Breast epithelium (tissue), 3 donors: ENCODE results near the gene IGSF21.

Experiments
- POLR2AphosphoS5 ChIP-seq, 3 donors: sonication (generic); formaldehyde crosslinking; IDR thresholded peaks; one replicate each; pipeline ENCODE4 v1.6.1; 2017; ENCODE audit warnings: antibody characterized with exemption in 3 of 3
- TF ChIP-seq, protein P1 (sequence below), 3 donors: fragments of 450-650 bp; IDR thresholded peaks; one replicate each; pipeline ENCODE4 v1.5.1; 2016 to 2017; ENCODE audit warnings: antibody characterized with exemption in 3 of 3, mild to moderate bottlenecking in 3 of 3, moderate library complexity in 3 of 3

DNA sequence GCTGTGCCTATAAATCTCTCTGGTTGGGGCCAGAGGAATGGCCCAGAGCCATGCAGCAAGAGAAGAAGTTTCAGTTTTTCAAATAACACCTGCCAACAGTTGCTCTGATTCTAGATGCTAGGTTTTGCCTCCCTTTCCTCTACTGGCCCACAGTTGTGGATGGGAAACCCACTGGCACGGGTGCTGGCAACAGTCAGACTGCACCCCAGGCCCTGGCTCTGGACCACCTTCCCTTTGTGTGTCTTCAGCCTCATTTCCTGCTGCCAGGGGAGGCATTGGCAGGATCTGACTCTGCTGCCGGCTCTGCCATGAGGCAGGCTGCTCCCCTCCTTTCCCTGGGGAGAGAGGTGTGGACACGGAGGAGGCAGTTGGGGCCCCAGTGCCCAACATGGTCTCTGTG lies 142.0 kb downstream of the IGSF21 start:
- TF ChIP-seq, protein P1, sequence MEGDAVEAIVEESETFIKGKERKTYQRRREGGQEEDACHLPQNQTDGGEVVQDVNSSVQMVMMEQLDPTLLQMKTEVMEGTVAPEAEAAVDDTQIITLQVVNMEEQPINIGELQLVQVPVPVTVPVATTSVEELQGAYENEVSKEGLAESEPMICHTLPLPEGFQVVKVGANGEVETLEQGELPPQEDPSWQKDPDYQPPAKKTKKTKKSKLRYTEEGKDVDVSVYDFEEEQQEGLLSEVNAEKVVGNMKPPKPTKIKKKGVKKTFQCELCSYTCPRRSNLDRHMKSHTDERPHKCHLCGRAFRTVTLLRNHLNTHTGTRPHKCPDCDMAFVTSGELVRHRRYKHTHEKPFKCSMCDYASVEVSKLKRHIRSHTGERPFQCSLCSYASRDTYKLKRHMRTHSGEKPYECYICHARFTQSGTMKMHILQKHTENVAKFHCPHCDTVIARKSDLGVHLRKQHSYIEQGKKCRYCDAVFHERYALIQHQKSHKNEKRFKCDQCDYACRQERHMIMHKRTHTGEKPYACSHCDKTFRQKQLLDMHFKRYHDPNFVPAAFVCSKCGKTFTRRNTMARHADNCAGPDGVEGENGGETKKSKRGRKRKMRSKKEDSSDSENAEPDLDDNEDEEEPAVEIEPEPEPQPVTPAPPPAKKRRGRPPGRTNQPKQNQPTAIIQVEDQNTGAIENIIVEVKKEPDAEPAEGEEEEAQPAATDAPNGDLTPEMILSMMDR (IDR thresholded peaks at IDR 0.05): no peak
- no peak for TF ChIP-seq POLR2AphosphoS5 (IDR thresholded peaks at IDR 0.05)
